Left renal pelvis (tissue), 4 donors: ENCODE data around the gene CLEC7A. TPM values are rescaled to one million over a fixed set of nuclear protein-coding genes. Genes with fewer than 3 reads are reported as not detected.

ENCODE experiments used
- DNase-seq, 4 donors: peaks; one replicate each; pipeline ENCODE4 v3.0.0-alpha.2; 2013; ENCODE audit warnings: low read depth in 4 of 4, low spot score in 3 of 4
- polyA plus RNA-seq, 4 donors: library from polyadenylated mRNA; unstranded; fragments of 120-200 nt; gene quantifications; one replicate each; pipeline ENCODE4 v1.2.1, GENCODE V29; 2013; ENCODE audit not compliant: insufficient read length in 4 of 4

Gene CLEC7A
- 1 to 10 TPM; 1.6 to 3.2 (median 2.3) TPM for polyA plus RNA-seq

DNA sequence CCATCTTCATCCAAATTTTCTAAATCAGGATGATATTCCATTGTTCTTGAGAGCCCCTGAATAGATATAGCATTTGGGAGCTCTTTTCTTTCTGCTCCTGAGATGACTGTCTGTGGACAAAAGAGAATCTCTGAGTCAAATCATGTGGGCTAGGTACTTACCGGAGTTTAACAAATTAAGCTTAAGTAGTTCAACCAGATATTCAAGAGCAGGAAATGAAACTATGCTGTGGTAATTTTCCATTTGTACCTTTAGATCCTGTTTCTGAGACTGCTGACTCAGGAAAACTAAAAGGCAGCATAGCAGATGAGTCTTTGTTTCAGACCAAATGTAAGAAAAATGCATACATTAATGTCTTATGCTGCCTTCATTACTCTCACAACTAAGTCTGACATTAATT, at the start of gene CLEC7A:
CLEC7A (minus strand) TSS at position 158 of the 400 bp plus-strand sequence; CDS start at position 41, 117 bp downstream.
- no peak for DNase-seq

DNA sequence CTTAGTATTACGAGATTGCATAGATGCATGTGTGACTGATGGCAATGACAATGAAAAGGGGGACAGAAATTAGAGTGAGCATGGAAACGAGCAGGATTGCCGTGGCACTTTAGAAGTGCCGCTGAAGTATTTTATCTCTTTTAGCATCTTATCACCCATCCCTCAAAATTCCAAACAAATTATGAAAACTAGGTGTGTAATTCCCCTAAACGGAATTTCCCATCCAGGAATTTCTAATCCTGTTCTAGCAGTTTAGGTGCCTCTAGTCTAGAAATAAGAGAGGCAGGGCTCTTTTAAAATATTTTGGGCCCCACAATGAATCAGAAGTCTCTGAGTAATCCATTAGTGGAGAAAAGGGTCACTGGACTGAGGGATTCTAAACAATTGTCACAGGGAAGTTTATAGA, 49.8 kb upstream of the CLEC7A start:
- DNase-seq, result no peak

DNA sequence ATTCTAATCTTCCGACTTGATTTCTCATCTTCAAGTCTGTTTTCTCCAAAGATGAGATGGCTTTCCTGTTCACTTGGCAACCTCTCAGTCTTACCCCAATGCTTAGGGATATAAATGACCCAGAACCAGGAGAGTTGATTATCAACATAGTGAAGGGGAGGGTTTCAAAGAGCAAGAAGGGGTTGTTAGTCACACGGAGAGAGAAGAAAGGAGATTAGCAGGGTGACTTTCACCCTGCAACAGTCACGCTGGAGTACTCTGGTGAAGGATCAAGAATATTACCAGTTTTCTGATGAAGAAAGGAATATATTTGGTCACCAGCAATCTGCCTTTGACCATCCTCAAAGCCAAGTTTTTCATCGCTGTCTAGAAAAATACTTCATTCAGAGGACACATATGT, 48.8 kb upstream of the CLEC7A start, which contains the start of gene TMEM52B:
TMEM52B (plus strand) TSS at position 212 of the 400 bp plus-strand sequence. CDS start 543 bp downstream, outside the sequence.
- peak in 1 of 4 donors; percentile 12 for DNase-seq

DNA sequence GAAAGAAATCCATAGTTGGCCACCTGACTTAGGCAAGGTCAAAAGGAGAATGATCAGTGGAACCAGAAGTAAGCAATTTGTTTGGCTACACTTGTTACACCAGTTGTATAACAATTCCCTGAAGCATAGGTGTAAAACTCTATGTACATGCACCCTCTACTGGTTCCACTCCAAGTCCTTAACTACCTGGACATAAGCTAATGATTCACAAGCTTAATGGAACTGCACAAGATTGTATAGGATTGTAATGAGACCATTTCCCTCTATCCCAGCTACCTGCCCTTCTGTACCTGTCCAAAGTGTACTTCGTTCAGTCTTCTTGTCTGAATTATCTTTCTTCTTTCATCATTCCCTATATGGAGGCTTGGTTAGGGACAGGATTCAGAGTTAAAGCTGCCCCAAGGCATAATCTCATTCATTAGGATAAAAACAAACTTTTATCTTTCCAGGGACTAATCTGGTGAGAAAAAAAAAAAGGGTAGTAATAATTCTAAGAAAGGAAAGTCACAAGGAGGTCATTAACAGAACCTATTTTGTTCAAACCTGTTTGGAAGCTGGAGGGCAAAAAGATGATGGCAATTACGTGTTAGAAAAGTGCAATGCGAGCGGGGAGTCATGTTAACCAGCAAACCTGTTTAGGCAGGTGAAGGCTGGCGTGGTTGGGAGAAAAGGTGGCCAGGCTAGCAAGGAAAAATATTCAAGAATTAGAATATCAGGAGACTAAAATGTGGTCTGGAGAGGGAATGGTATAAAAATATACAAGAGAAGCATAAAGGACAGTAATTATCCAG, 46.0 kb upstream of the CLEC7A start:
- DNase-seq, result peak in 1 of 4 donors; percentile 56

DNA sequence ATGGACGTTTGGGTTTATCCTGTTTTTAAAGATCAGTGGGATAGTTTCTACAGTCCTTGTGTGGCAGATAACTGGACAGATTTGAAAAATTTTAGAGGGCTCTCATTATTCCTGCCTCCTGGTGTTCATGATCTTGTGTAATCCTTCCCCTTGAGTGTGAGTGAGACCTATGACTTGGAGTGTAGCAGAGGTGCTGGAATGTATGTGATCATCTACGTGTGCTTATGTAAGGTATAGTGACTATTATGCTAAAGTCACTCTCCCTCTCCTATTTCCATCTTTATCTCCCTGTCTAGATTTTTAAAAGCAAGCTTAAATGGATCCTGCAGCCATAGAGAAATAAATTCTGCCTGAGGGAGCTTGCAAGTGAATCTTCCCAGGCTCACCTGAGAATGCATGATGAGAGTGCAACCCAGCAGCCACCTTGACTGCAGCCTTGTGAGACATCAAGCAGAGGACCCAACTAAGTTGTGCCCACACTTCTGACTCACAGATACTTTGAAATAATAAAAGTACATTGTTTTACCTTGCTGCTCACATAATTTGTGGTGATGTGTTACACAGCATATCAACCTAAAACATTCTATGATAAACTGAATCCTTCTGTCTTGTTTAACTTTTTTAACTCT, 45.1 kb upstream of the CLEC7A start:
- no peak for DNase-seq

DNA sequence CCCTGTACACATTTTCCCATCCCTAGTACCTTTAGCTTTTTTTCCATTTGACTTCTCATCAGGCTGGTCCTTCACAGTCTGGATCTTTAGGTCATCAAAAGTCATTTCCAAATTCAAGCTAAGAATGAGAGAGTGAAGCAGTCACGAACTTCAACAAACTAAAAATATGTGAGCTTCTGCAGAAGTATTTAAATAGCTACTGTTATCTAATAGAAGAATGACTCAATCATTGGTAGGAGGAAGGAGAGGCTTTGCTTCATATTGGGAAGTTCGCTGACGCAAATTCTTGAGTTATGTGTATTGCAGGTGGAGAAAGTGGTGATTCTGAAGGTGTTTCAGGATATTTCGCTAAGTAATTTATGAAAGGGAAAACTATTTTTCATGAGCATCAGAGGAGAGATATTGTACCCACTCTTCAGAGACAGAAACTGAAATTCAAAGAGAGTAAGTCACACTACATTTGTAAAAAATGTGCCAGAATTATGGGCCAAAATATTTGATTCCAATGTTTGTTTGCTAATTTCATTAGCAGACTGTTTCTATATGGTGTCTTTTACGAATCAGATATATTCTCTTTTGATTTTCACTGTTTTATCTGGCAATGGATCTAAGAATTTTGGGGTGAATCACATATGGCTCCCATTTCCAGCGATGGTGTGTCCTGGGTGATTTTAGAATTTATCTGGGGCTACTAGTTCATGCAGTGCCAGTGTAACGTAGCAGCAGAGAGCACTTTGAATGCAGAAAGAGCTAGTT, 42.2 kb upstream of the CLEC7A start, which contains the start of gene OLR1:
OLR1 (minus strand) TSS at position 160 of the 756 bp plus-strand sequence; CDS start at position 105, 55 bp downstream.
- DNase-seq, result no peak

DNA sequence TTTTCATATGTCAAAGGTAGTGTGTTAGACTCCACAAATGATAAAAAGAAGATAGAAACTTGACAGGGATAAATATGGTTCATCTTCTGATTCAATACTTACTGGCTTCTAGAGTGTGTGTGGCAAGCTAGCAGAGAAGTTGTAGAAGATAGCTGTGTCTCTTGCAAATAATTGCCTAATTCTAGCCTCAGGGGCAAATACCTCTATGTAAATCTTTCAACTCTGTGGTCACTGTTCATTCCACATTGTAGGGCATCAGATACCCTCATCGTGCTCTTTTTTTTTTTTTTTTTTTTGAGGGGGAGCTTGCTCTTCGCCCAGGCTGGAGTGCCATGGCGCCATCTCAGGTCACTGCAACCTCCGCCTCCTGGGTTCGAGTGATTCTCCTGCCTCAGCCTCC, 40.2 kb upstream of the CLEC7A start:
- DNase-seq, result no peak

DNA sequence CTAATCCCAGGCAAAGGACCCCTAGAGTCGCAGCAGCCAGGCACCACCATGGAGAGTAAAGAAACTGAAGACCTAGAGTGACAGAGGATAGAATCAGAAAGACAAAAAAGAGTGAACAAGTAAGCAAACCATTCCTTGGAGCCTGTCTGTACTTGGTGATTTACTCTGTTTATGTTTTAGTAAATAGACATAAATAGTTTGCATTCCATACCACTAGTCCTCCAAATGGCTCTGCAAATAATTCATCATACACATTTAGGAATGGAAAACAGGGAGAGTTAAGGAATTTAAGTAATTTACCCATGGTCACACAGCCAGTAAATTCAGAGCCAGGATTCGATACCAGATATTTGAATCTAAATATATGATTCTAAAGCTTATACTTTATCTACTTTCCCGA, 39.1 kb upstream of the CLEC7A start:
- DNase-seq, result no peak

DNA sequence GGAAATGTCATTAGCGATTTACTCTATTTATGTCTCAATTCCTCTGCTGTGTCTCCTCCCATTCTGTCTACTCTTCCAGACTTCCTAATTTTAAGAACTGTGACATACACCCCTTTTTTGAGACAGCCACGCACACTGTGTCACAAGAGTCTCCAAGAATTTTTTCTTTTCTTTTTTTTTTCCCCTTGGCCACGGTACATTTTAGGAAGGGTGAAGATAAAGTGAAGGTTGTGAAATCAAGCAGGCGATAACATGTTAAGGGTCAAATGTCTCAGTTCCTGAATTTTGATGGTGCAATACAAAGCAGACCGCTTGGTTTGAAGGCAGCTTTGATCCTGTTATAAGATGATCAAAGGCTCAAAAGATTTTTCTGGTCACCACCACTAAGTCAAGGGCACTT, 37.6 kb upstream of the CLEC7A start:
- DNase-seq, result no peak

DNA sequence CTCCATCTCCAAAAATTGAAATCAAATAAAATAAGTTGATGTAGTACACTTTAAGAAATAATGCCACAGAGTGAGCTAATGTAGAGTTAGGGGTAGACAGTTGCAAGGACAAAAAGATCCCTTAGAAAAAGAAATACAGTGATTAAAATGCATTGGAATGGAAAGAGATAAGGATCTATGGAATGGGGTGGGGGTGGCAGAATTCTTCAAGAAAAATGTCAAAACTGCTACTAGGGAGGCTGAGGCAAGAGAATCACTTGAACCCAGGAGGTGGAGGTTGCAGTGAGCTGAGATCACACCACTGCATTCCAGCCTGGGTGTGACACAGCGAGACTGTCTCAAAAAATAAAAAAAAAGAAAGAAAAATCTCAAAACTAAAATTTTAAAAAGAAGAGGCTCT, 35.4 kb upstream of the CLEC7A start:
- DNase-seq, result no peak

DNA sequence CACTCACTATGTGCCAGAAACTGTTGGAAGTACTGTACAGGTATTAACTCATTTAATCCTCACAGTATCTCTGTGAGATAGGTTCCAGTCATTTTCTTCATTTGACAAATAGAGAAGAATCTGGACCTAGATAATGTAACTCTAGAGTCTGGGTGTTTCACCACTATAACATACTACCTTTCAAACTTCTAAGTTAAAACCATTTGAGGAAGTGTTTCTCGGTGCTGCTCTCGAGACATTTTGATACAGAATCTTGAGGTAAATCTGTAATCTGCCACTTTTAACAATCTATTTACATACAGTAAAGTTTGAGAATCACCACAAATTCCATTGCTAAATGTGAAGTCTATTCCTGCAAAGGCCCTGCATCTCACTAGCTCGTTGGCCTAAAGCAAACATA, 33.1 kb upstream of the CLEC7A start:
- DNase-seq, result no peak

DNA sequence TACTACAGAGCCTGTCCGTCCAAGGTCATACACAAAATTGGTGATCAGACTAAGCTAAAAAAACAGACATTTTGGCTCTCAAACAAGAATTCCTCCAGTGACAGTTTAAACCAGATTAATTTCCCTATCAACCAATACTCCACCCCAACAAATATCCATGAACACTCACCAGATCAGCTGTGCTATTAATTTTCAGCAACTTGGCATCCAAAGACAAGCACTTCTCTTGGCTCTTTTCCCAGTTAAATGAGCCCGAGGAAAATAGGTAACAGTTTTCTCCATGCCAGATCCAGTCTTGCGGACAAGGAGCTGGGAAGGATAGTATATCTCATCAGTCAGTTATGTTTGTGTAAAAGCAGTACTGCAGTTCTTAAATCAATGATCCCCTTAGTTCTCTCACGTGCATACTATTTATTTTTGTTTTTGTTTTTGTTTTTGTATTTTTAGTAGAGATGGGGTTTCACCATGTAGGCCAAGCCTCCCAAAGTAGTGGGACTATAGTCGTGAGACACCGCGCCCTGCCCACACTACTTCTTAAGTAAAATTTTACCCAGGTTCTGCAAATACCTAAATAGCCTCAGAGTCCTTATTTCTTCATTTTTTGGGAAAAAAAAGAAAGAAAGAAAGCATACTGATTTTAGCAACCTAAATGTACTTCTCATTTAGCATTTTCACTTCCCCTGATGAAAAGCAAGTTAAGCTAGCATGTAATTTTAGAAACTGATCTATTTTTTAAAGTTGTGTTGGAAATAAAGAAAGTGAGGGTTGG, 30.8 kb upstream of the CLEC7A start:
- DNase-seq, result no peak

DNA sequence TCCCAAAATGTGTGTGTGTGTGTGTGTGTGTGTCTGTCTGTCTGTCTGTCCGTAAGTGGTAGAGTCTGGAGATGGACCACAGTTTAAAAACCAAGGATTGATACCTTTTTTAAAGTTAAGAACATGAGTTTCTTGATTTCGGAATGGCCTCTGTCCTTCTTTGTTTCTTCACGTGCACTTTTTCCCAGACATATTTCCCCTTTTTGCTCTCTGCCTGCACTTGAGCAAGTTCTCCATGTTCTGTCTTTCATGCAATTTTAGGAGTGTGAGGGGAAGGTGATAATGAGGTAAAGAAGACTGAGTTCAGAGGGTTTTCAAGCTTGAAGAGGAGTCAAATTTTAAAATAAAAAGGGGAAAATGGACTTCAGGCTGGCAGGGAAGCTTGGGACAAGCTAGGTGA, 29.3 kb upstream of the CLEC7A start:
- no peak for DNase-seq

DNA sequence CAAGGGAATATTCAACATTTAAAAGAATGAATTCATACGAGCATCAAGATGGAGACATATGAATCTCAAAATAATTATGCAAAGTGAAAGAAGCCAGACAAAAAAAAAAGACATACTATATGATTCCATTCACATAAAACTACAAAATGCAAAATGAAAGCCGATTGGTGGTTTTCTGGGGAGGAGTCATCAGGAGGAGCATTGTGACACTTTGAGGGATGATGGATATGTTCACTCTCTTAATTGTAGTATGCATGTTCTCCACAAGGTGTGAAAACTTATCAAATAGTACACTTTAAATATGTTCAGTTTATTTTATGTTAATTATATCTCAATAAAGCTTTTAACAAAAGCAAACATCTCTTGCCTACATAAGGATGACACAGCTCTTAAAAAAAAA, 28.4 kb upstream of the CLEC7A start:
- no peak for DNase-seq

DNA sequence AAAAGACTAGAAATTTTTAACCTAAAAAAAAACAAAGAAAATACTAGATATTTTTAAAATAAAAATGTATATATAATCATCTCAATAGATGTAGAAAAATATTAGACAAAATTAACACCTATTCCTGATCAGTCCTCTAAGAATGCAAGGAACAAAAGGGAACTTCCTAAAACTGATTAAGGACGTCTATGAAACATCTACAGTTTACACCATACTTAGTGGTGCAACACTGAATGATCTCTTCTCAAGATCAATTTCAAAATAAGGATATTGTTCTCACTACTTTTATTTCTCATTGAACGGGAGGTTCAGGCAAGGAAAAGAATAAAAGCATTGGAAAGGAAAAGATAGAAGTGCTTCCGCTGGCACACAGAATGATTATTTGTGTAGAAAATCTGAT, 26.0 kb upstream of the CLEC7A start:
- DNase-seq, result no peak

DNA sequence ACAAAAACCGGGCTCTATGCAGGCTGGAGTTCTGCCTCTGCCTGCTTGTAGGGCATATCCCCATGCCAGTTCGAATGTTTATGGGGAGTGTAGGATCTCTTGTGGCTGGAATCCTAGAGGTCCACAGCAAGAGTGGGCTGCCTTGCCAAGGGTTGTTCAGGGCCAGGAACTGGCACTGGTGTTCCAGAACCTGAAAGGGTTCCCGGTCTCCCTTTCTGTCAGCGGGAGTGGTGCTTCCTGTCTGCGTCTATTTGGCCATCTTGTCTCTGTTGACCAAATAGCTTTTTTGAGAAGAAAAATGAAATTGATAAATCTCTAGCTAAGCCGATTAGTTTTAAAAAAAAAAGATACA, 24.1 kb upstream of the CLEC7A start:
- DNase-seq, result no peak

DNA sequence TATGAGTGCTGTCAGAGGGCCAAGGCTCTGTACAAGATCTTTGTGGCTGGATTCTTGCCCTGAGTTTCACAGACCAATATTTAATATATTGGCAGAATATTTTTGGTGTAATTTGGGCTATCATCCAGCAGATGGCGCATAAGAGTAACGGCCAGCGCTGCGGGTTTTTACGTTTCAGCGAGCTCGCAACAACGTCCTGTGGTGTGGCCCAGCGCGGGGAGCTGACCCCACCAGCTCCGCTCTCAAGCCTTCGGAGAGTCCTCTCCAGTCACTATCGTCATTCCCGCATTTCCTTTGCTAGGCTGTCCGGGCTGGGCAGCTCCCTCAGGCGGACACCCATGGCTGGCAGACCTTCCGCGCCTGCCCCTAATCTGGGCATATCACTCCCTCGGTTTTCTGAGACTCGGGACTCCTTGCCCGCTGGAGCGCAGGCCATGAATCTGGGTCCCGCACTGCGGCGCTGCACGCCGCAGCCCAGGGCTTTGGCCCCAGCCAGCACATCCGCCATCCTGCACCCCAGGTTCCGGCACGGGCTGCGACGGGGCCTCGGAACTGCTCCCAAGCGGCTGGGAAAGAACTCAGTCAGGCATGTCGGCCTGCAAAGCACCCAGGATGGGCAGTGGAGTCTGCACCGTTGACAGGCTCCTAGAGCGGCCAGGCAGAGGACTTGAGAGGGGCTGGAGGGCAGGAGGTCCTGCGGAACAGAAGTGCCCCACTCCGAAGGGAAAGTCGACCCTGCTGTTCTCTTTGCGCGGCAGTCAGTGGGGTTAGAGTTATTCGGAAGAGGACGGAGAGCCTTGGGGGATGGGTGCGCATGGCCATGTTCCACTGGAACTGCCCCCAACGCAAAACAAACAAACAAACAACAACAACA, 23.5 kb upstream of the CLEC7A start:
- peak; percentile 51 to 57 (median 54) for DNase-seq

DNA sequence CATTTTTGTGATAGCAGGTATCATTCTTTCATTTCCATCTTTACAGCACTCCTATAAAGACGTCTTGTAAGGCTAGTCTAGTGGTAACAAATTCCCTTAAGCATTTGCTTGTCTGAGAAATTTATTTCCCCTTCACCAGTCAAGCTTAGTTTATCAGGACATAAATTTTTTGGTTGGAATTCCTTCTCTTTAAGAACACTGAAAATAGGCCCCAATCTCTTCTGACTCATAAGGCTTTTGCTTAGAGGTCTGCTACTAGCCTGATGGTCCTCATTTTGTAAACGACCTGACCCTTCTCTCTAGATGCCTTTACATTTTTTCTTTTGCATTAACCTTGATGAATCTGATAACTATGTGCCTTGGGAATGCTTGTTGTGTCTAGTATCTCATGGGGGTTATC, 21.6 kb upstream of the CLEC7A start:
- DNase-seq, result no peak

DNA sequence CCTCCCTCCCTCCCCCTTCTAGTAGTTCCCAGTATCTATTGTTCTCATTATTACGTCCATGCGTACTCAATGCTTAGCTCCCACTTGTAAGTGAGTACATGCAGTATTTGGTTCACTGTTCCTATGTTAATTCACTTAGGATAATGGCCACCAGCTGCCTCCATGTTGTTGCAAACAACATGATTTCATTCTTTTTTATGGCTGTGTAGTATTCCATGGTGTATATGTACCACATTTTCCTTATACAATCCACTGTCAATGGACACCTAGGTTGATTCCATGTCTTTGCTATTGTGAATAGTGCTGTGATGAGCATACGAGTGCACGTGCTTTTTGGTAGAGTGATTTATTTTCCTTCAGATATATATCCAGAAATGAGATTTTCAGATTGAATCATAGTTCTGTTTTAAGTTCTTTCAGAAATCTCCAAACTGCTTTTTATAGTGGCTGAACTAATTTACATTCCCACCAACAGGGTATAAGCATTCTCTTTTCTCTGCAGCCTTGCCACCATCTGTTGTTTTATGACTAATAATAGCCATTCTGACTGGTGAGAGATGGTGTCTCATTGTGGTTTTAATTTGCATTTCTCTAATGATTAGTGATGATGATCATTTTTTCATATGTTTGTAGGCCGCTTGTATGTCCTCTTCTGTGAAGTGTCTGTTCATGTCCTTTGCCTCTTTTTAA, 17.9 kb upstream of the CLEC7A start:
- no peak for DNase-seq
